HG02571 (cell line): ENCODE data around the gene CACNA1A.

ENCODE experiments used
- ATAC-seq: cut with Tn5 transposase; IDR thresholded peaks from one replicate; pipeline ENCODE4 v1.9.1; 2021; ENCODE audit warnings: mild to moderate bottlenecking, moderate library complexity; ENCODE audit not compliant: unreplicated experiment

The CACNA1A gene

GRCh38 chr19:13314761-13315160 is 191.5 kb downstream of the CACNA1A start:
- ATAC-seq = no peak

- ATAC-seq = no peak
Observed at GRCh38 chr19:13313875-13314274, 192.4 kb downstream of the CACNA1A start.

GRCh38 chr19:13309864-13310263 is 196.4 kb downstream of the CACNA1A start:
- no peak for ATAC-seq

- ATAC-seq = no peak
Observed at GRCh38 chr19:13303381-13304129, 202.7 kb downstream of the CACNA1A start.

- ATAC-seq = no peak
Observed at GRCh38 chr19:13302526-13303270, 203.6 kb downstream of the CACNA1A start.

- ATAC-seq = no peak
Observed at GRCh38 chr19:13301627-13302334, 204.5 kb downstream of the CACNA1A start.

- no peak for ATAC-seq
Observed at GRCh38 chr19:13300421-13301030, 205.8 kb downstream of the CACNA1A start.

GRCh38 chr19:13299838-13300237 is 206.4 kb downstream of the CACNA1A start:
- no peak for ATAC-seq

GRCh38 chr19:13298565-13299481 is 207.5 kb downstream of the CACNA1A start:
- no peak for ATAC-seq

GRCh38 chr19:13297023-13297422 is 209.3 kb downstream of the CACNA1A start:
- no peak for ATAC-seq

GRCh38 chr19:13294812-13295567 is 211.3 kb downstream of the CACNA1A start:
- ATAC-seq = no peak

GRCh38 chr19:13291913-13292312 is 214.4 kb downstream of the CACNA1A start:
- no peak for ATAC-seq

- ATAC-seq = no peak
Observed at GRCh38 chr19:13290741-13291140, 215.5 kb downstream of the CACNA1A start.

GRCh38 chr19:13289295-13289694 is 217.0 kb downstream of the CACNA1A start:
- no peak for ATAC-seq

GRCh38 chr19:13286195-13286985 is 219.9 kb downstream of the CACNA1A start:
- no peak for ATAC-seq

GRCh38 chr19:13284929-13285928 is 221.1 kb downstream of the CACNA1A start:
- no peak for ATAC-seq

GRCh38 chr19:13283871-13284270 is 222.4 kb downstream of the CACNA1A start:
- no peak for ATAC-seq
